Suprapubic skin (tissue), 3 donors: ENCODE measurements around the gene SLC37A2.

Experiments used
- CTCF ChIP-seq, 2 donors: fragments of 200-600 bp in 1 of 2; fragments of 450-650 bp in 1 of 2; sonication (generic) in 1 of 2; IDR thresholded peaks; one replicate each; pipeline ENCODE4 v1.5.1; 2016 to 2019; ENCODE audit warnings: antibody characterized with exemption in 2 of 2, mild to moderate bottlenecking in 1 of 2, moderate library complexity in 1 of 2
- POLR2A ChIP-seq, 2 donors: fragments of 450-650 bp; IDR thresholded peaks; one replicate each; pipeline ENCODE4 v1.6.1; 2017; ENCODE audit warnings: antibody characterized with exemption in 2 of 2, mild to moderate bottlenecking in 2 of 2, moderate library complexity in 2 of 2

GRCh38 chr11:125020342-125020741, 42.8 kb upstream of the SLC37A2 start:
- TF ChIP-seq CTCF (IDR thresholded peaks at IDR 0.05) (no peak), POLR2A (IDR thresholded peaks at IDR 0.05) (no peak)
